Keratinocyte (primary cell): ENCODE results near the gene SMYD3. TPM values are rescaled to one million over a fixed set of nuclear protein-coding genes. Genes with fewer than 3 reads are reported as not detected.
A peak's percentile ranks its signal among the peaks of the same experiment; 100 is the strongest.

ENCODE experiments used
- DNase-seq: peaks from one replicate; pipeline ENCODE4 v3.0.0-alpha.2; 2011; ENCODE audit warnings: low read depth, missing footprints, low spot score
- FAIRE-seq: peaks from 2 replicates; lab custom pipeline; 2011; peaks lifted over from hg19 to GRCh38; lab: Jason Lieb, UNC
- H2AFZ ChIP-seq: 2 replicates; pipeline ENCODE4 v1.6.0; 2012; ENCODE audit warnings: low read length, control low read depth, inconsistent platforms; ENCODE audit not compliant: control insufficient read depth
- H3K27ac ChIP-seq: 2 replicates; pipeline ENCODE4 v1.5.1; 2011; ENCODE audit warnings: low read length; ENCODE audit not compliant: control insufficient read depth, insufficient read depth
- H3K27me3 ChIP-seq: 3 replicates; pipeline ENCODE4 v1.6.0; 2011; ENCODE audit warnings: low read length; ENCODE audit not compliant: control insufficient read depth, insufficient read depth; ENCODE audit errors: extremely low read depth
- H3K36me3 ChIP-seq, 2 experiments: 2 replicates in 1 of 2; 3 replicates in 1 of 2; pipeline ENCODE4 v1.5.1; 2011; ENCODE audit warnings: low read length in 2 of 2, mild to moderate bottlenecking in 1 of 2; ENCODE audit not compliant: control insufficient read depth in 2 of 2, insufficient read depth in 2 of 2; ENCODE audit errors: extremely low read depth in 1 of 2
- H3K4me1 ChIP-seq: 3 replicates; pipeline ENCODE4 v1.5.1; 2011; ENCODE audit warnings: low read length; ENCODE audit not compliant: control insufficient read depth, insufficient read depth; ENCODE audit errors: extremely low read depth
- H3K4me2 ChIP-seq: 3 replicates; pipeline ENCODE4 v1.6.0; 2011; ENCODE audit warnings: low read depth, low read length; ENCODE audit not compliant: control insufficient read depth, insufficient read depth; ENCODE audit errors: extremely low read depth
- H3K4me3 ChIP-seq, 3 experiments: fragments of 200-600 bp in 1 of 3; sonication (generic) in 1 of 3; 2 replicates in 2 of 3; 3 replicates in 1 of 3; pipeline ENCODE4 v1.5.1; 2011 to 2016; ENCODE audit warnings: low read length in 3 of 3, mild to moderate bottlenecking in 3 of 3, control low read depth in 2 of 3, inconsistent platforms in 1 of 3, low read depth in 1 of 3, mixed read lengths in 1 of 3, mixed run types in 1 of 3, moderate library complexity in 1 of 3; ENCODE audit not compliant: control insufficient read depth in 2 of 3, insufficient read depth in 2 of 3; ENCODE audit errors: extremely low read depth in 1 of 3
- H3K79me2 ChIP-seq: 2 replicates; pipeline ENCODE4 v1.6.0; 2012; ENCODE audit warnings: low read length; ENCODE audit not compliant: control insufficient read depth, insufficient read depth
- H3K9ac ChIP-seq: 3 replicates; pipeline ENCODE4 v1.6.0; 2011; ENCODE audit warnings: low read length; ENCODE audit not compliant: control insufficient read depth, insufficient read depth; ENCODE audit errors: extremely low read depth
- H3K9me1 ChIP-seq: 3 replicates; pipeline ENCODE4 v1.6.0; 2011; ENCODE audit warnings: low read length; ENCODE audit not compliant: control insufficient read depth, insufficient read depth; ENCODE audit errors: extremely low read depth
- H3K9me3 ChIP-seq: 2 replicates; pipeline ENCODE4 v1.5.1; 2012; ENCODE audit warnings: low read depth, low read length; ENCODE audit not compliant: control insufficient read depth
- H4K20me1 ChIP-seq: 3 replicates; pipeline ENCODE4 v1.6.0; 2011; ENCODE audit warnings: low read length; ENCODE audit not compliant: control insufficient read depth, insufficient read depth; ENCODE audit errors: extremely low read depth
- EZH2 ChIP-seq: IDR thresholded peaks from one replicate; pipeline ENCODE4 v1.6.1; 2012; ENCODE audit warnings: inconsistent platforms, mild to moderate bottlenecking, low read length, moderate library complexity
- dilution Hi-C: fragments of 300-500 bp; cut with MboI; formaldehyde crosslinking; loops from one replicate; pipeline ENCODE4 v1.7.0; 2020; ENCODE audit warnings: low sequenced_read_pairs; ENCODE audit not compliant: extremely low pct_ligation_motif_present
- polyA minus RNA-seq, 3 experiments: library from RNA; depleted of rRNA, polyadenylated mRNA; stranded (reverse); fragments of >200 nt; gene quantifications; 1 replicate in 1 of 3; 2 replicates in 1 of 3; 3 replicates in 1 of 3; pipeline ENCODE4 v1.2.3, GENCODE V29; 2011
- polyA plus RNA-seq, 5 experiments: library from polyadenylated mRNA; depleted of rRNA in 3 of 5; stranded (reverse) in 3 of 5; stranded (forward) in 1 of 5; unstranded in 1 of 5; fragments of >200 nt; gene quantifications; 1 replicate in 1 of 5; 2 replicates in 3 of 5; 3 replicates in 1 of 5; pipeline versions ENCODE4 v1.2.1 to v1.2.3, GENCODE V29; 2011 to 2012; ENCODE audit warnings: missing spikeins in 2 of 5, low read depth in 1 of 5, low replicate concordance in 1 of 5
- TF ChIP-seq, protein P1 (sequence below), 3 experiments: IDR thresholded peaks in 1 of 3; conservative IDR thresholded peaks in 1 of 3; optimal IDR thresholded peaks in 1 of 3; 2 replicates in 2 of 3; 3 replicates in 1 of 3; pipeline versions ENCODE3 to v1.5.1; 2011; ENCODE audit warnings: low read length in 3 of 3, mild to moderate bottlenecking in 3 of 3, moderate library complexity in 2 of 3, control low read depth in 1 of 3, inconsistent platforms in 1 of 3; ENCODE audit not compliant: insufficient read depth in 2 of 3; ENCODE audit errors: extremely low read depth in 1 of 3

Gene SMYD3
- polyA plus RNA-seq: 23.0 to 31.0 TPM (median 29.3 TPM) in 3 replicates
- polyA plus RNA-seq (2011; ENCODE audit: low read depth): 5.9 TPM
- 28.0 and 34.2 TPM in 2 replicates for polyA plus RNA-seq (2011; cell fraction: cytosol; rRNA removed)
- 24.3 and 25.0 TPM in 2 replicates for polyA plus RNA-seq (2011; cell fraction: nucleus; rRNA removed)
- 8.3 and 24.1 TPM in 2 replicates for polyA plus RNA-seq (2012; ENCODE audit: low replicate concordance)
- polyA minus RNA-seq: 25.7 to 41.8 TPM (median 40.2 TPM) in 3 replicates
- 34.9 TPM for polyA minus RNA-seq (2011; cell fraction: cytosol; rRNA and poly(A)+ RNA removed)
- 27.6 and 57.4 TPM in 2 replicates for polyA minus RNA-seq (2011; cell fraction: nucleus; rRNA and poly(A)+ RNA removed)

GRCh38 chr1:246506674-246507481 is at the start of gene SMYD3:
SMYD3 (minus strand) TSS chr1:246507279.
- H3K4me2 ChIP-seq: peak within 1 kb of the TSS; percentile 94
- H3K79me2 ChIP-seq: peaks cover 5% of the 10 kb centered on the region
- no peaks in the 10 kb centered on the region for H3K27me3 ChIP-seq
- dilution Hi-C loops: no loop called here
- H3K36me3 ChIP-seq: no peaks in the 10 kb centered on the region
- FAIRE-seq (no peak), DNase-seq (no peak)
- peak within 1 kb of the TSS; percentile 97 for H2AFZ ChIP-seq
- peak within 1 kb of the TSS; percentile 52 for H3K27ac ChIP-seq
- peaks cover 22% of the 10 kb centered on the region for H3K4me1 ChIP-seq
- peak within 1 kb of the TSS; percentile 81 to 98 (median 87) for H3K4me3 ChIP-seq
- H3K9ac ChIP-seq: peak within 1 kb of the TSS; percentile 67
- TF ChIP-seq EZH2: no peak
- TF ChIP-seq, protein P1, sequence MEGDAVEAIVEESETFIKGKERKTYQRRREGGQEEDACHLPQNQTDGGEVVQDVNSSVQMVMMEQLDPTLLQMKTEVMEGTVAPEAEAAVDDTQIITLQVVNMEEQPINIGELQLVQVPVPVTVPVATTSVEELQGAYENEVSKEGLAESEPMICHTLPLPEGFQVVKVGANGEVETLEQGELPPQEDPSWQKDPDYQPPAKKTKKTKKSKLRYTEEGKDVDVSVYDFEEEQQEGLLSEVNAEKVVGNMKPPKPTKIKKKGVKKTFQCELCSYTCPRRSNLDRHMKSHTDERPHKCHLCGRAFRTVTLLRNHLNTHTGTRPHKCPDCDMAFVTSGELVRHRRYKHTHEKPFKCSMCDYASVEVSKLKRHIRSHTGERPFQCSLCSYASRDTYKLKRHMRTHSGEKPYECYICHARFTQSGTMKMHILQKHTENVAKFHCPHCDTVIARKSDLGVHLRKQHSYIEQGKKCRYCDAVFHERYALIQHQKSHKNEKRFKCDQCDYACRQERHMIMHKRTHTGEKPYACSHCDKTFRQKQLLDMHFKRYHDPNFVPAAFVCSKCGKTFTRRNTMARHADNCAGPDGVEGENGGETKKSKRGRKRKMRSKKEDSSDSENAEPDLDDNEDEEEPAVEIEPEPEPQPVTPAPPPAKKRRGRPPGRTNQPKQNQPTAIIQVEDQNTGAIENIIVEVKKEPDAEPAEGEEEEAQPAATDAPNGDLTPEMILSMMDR (optimal IDR thresholded peaks at IDR 0.05 in 1 of 3, IDR thresholded peaks at IDR 0.05 in 1 of 3, conservative IDR thresholded peaks at IDR 0.05 in 1 of 3; ENCODE audit: extremely low read depth in 1 of 3, insufficient read depth in 2 of 3, low read length in 3 of 3): peak in 1 of 3 experiments; percentile 44
- no peaks in the 10 kb centered on the region for H3K9me3 ChIP-seq
- H3K9me1 ChIP-seq: peaks cover 3% of the 10 kb centered on the region
- no peaks in the 10 kb centered on the region for H4K20me1 ChIP-seq

DNA sequence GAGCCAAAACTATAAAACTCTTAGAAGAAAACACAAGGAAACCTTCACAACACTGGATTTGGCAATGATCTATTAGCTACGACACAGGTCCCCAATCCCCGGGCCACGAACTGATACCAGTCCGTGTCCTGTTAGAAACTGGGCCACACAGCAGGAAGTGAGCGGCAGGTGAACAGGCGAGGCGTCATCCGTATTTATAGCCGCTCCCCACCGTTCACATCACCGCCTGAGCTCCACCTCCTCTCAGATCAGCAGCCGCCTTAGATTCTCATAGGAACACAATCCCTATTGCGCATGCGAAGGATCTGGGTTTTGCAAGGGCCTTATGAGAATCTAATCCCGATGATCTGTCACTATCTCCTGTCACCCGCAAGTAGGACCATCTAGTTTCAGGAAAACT is 47.1 kb upstream of the SMYD3 start:
- FAIRE-seq (no peak), DNase-seq (no peak)
- no peaks in the 10 kb centered on the region for H3K4me1 ChIP-seq
- no peak overlapping the region for H2AFZ ChIP-seq
- no peak overlapping the region for H3K9ac ChIP-seq
- dilution Hi-C loops: no loop called here
- peaks cover 20% of the 10 kb centered on the region for H3K79me2 ChIP-seq
- H3K9me1 ChIP-seq: no peaks in the 10 kb centered on the region
- no peaks in the 10 kb centered on the region for H4K20me1 ChIP-seq
- TF ChIP-seq EZH2: no peak
- TF ChIP-seq, protein P1 (optimal IDR thresholded peaks at IDR 0.05 in 1 of 3, IDR thresholded peaks at IDR 0.05 in 1 of 3, conservative IDR thresholded peaks at IDR 0.05 in 1 of 3; ENCODE audit: extremely low read depth in 1 of 3, insufficient read depth in 2 of 3, low read length in 3 of 3): no peak
- no peak overlapping the region for H3K27ac ChIP-seq
- no peak overlapping the region for H3K4me2 ChIP-seq
- peaks cover 9 to 18% of the 10 kb centered on the region in 2 experiments for H3K36me3 ChIP-seq
- no peaks in the 10 kb centered on the region for H3K27me3 ChIP-seq
- H3K4me3 ChIP-seq: no peak overlapping the region
- H3K9me3 ChIP-seq: no peaks in the 10 kb centered on the region
